Urothelium cell line (cell line): ENCODE results near the gene PRMT5.

Experiments
- DNase-seq: peaks from one replicate; pipeline ENCODE4 v3.0.0; 2011; ENCODE audit warnings: low spot score, mixed read lengths
- FAIRE-seq: peaks from 2 replicates; lab custom pipeline; 2011; peaks lifted over from hg19 to GRCh38; lab: Jason Lieb, UNC

Gene PRMT5

DNA sequence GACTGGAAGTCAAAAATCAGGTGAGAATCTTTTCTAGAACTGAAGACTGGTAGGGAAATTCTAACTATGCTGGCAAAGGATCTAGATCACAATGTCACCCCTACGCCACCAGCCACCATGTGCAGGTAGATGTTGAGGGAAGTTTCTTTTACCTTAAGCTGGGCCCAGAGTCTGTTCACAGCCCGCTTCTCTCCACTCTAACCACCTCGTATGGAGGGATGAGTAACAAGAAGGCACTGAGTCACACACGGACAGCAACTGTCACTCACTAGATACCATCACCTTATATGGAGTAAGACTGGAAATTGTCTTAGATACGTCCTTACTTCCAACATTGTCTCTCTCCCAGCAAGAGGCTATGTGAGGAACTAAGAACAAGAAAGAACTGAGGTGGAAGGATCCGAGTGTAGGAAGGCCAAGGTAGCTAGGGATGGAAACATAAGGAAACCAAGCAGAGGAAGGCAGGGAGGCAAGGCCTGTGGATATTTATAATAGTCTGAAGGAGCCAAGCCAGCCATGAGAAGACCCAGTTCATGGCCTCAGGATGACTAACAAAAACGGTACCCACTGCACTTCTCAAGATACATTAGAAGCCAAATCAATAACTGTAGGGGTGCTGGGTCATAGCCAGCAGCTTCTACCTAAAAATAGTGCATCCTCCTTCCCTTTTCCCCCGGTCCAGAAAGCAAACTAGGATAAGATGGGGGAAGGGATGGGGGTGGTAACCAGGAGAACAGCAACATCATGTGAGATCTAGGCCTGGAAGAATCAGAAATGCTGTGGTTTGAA is 30.7 kb downstream of the PRMT5 start:
- FAIRE-seq (no peak), DNase-seq (no peak)

DNA sequence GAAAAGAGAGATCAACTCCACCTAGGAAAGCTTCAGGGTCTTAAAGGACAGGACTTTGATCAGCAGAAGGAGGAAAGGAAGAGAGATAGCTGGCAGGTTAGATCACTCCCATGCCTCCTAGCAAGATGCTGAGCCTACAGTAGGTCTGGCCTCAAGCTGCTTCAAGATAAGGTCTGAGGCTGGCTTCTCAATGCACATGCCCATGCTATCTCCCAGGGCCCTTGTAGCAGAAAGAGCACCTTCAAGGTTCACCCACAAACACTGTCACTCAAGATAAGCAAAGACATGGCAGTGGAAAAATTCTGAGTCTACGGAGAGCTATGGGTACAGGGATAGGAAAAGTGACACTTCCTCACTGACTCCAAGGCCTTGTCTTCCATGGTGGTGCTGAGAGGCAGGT is 31.8 kb downstream of the PRMT5 start:
- DNase-seq = no peak
- FAIRE-seq = no peak

DNA sequence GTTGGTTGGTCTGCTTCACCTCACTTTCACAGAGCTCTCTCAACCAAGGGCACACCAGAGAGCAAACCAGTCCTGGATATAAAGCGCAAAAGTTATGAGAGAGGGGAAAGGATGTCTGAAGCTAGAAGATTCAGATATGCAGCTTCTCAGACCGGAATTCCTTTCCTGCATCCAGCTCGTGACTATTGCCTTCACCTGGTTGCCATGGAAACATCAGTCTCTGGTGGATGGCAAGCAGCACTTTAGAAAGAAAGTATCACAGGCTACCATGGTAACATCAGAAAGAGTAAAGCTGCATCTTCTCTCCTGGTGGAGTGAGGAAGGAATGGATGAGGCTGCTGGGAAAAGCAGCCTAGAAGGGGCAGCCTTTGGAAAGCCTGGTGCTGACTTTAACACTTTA is 32.4 kb downstream of the PRMT5 start:
- DNase-seq (no peak), FAIRE-seq (no peak)

DNA sequence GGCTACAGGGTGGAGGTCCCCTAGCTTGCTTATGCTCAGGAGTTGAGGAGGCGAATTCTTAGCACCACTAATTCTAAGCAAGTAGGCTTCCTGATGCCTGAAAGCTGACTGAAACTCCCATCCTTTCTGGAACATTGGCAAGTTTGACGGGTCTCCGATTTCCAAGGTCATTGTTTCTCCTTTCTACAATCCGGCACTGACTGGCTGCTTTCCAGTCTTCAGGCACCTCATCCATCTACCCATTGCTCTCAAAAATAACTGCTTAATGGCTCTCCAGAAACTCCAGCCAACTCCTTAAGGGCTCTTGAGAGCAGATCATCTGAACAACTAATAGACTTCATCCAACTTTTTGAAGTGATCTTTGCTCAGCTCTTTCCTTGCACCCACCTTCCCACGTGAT is 32.8 kb downstream of the PRMT5 start:
- FAIRE-seq (no peak), DNase-seq (no peak)

DNA sequence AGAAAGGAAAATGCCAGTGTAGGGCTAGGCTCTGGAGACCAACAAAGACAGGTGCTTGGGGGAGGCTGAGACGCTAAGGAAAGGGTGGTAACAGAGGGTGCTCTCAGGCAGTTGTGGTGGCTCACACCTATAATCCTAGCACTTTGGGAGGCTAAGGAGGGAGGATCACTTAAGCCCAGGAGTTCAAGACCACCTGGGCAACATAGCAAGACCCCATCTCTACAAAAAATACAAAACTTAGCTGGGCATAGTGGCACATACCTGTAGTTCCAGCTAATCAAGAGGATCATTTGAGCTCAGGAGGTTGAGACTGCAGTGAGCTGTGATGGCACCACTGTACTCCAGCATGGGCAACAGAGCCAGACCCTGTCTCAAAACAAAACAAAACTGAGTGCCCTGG is 33.8 kb downstream of the PRMT5 start:
- no peak for DNase-seq
- FAIRE-seq = no peak

DNA sequence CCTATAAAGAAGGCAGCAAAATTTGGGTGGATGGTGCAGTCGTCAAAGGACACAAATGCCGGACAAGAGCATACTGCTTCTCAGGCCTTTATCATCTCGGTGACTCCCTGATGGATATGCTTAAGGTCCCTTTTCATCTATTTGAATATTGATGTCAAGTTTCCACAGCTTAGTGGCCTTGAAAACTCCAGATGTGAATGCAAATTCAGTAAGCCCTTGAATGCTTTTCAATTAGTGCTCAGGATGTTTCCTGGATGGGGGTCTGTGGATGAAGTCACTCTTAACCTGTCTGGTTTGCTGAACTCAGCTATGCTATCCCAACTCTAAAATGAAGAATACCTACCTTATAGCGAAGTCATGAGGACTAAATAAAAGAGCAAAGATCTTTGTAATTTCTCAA is 35.5 kb downstream of the PRMT5 start:
- FAIRE-seq = no peak

DNA sequence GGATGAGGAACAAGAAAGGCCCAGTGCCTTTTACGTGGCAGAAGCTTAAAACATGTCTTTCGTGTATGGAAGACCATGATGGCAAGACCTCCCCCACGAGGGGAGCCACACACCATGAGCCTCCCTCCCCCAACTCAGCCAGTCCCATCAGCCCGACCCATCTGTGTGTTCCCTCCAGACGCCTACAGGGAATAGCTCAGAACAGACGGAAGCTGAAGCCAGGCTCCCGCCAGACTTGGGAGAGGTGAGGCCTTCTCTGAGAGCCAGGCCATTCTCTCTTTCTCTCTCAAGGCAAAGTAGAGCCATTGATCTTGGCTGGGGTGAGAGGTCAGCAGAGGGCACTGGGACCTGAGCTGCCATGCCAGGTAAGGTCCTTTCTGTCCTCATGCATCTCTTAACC is 36.7 kb downstream of the PRMT5 start:
- FAIRE-seq = no peak
- DNase-seq = no peak

More for the DNA sequence above, 35.5 kb downstream of the PRMT5 start:
- DNase-seq = no peak

DNA sequence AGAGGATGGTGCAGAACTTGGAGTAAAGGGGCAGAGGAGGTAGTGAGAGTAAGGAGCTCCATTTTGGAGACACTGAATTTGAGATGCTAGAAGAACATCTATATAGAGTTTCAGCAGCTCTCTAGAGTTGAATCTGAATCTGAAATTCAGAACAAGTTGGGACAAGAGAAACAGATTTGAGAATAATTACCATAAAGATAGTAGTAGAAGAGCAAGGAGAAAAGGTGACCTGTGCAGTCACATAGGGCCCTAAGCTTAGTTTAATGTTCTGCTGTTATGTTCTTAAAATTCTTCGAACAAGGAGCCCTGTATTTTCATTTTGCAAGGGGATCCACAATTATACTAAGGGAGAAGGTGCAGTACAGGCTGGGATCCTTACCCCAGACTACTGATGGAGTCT is 38.8 kb downstream of the PRMT5 start:
- FAIRE-seq = no peak
- DNase-seq = no peak

DNA sequence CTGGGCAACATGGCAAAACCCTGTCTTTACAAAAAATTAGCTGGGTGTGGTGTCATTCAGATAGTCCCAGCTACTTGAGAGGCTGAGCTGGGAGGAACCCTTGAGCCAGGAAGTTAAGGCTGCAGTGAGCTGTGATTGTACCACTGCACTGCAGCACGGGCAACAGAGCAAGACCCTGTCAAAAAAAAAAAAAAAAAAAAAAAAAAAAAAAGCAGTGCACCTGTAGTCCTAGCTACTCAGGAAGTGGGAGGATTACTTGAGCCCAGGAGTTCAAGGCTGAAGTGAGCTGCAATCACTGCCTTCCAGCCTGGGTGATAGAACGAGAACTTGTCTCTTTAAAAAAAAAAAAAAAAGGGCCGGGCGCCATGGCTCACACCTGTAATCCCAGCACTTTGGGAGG is 40.5 kb downstream of the PRMT5 start:
- FAIRE-seq (no peak), DNase-seq (no peak)

DNA sequence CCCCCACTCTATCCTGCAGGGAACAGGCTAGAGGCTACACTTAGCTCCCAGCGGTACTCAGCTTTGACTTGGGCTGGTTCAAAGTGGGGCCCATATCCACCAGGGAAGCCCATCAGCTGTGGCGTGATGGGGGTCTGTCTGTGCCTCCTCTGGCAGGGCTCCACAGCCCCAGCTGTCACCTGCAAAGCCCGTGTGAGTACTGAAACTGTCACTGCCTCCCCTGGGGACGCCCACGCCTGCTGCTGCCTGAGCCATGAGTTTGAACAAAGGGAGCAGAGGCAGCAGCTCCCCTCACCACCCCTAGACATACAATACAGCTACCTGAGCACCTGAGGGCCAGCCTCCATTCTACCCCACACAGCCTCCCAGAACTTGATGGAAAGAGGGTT is 41.2 kb downstream of the PRMT5 start:
- FAIRE-seq (no peak), DNase-seq (no peak)

DNA sequence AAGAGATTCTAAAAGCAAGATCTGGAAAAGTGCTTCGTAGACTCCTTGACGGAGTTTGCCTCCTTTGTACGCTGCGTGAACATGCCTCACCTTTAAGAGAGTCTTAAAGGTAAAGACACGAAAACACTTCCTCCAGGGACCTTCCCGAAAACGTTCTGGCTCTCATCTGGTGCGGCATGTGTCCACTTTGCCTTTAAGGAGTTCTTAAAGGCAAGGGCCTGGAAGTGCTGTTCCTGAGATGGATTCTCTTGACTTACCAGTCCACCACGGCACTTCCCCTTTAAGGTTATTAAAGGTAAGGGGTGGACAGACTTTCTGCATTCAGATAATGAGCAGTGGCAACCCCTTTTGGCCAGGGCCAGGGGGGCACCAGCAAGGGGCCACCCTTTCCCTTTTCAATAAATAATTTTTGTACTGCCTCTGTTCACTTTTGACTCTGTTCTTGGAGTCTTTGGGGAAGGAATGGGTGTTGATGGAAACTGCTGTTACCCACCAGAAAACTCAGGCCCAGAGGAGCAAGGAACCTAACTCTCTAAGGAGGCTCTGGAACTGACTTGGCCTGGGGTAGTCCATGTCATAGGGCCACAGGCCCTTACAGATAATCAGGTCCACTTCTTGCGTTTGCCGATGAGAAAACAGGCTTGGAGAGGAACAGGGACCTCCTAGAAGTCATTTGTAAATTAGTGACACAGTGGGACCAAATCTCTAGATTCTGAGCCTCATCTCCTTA is 41.8 kb downstream of the PRMT5 start:
- DNase-seq (peak; percentile 83), FAIRE-seq (no peak)

DNA sequence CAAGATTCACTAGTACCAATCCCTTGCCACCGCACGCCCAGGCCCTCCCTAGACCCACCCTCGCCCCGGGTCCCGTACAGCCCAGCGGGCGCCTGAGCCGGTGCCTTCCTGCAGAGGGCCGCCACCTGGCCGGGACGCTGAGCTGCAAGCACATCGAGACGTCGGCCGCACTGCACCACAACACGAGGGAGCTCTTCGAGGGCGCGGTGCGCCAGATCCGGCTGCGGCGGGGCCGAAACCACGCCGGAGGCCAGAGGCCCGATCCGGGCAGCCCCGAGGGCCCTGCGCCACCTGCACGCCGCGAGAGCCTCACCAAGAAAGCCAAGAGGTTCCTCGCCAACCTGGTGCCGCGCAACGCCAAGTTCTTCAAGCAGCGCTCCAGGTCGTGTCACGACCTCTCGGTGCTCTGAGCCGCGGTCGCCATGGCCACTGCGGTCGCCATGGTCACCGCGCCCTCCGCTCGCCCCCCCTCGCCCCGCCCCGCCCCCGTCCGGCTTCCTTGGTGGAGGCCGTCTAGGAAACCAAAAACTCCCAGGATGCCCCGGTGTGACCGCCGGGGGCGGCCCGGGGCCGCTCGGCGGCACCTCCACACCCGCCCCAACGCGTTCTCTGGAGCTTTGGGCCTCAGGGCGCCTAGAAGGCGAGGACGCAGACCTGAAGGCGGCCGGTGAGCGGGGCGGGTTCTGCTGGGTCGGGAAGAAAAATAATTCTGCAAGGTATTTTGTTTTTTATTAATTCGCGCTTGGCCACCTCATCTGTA is 42.5 kb downstream of the PRMT5 start:
- DNase-seq (peak; percentile 91), FAIRE-seq (no peak)

DNA sequence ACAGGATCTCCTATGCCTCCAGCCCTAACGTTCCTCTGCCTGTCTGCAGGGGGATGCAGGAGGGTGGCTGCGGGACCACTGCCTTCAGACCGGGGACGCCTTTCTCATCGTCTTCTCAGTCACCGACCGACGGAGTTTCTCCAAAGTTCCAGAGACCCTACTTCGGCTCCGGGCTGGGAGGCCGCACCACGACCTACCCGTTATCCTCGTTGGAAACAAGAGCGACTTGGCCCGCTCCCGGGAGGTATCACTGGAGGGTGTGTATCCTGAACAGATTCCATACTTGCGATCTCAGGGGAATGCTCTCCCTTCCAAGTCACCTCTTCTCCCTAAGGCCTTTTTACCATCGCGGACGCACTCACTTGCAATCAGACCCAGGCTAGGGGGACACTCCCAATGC is 43.2 kb downstream of the PRMT5 start:
- DNase-seq = no peak
- no peak for FAIRE-seq

DNA sequence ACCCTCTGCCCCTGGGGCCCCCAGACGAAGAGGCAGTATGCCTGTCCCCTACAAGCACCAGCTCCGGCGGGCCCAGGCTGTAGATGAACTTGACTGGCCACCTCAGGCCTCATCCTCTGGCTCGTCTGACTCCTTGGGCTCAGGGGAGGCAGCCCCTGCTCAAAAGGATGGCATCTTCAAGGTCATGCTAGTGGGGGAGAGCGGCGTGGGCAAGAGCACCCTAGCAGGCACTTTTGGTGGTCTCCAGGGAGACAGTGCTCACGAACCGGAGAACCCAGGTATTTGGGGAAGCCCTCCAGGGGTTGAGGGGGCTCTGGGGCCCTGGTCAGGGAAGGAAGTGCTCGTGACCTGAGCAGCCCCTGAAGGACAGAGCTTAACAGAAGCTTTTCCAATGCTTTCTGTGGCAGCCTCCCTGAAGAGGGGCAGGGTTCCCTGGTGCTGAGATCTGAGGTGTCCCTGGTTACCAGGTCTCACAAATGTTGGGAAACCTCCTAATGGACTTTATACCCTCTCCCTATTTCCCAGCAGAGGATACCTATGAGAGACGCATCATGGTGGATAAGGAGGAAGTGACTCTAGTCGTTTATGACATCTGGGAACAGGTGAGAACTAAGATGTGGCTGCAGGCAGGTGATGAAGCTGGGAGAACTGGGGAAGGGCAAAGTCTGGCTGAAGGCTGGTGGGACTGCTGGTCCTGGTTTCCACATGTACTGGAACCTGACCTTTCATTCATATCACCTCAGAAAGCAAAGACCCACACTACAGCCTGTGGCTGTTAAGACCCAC is 44.2 kb downstream of the PRMT5 start:
- DNase-seq = no peak
- FAIRE-seq = no peak

DNA sequence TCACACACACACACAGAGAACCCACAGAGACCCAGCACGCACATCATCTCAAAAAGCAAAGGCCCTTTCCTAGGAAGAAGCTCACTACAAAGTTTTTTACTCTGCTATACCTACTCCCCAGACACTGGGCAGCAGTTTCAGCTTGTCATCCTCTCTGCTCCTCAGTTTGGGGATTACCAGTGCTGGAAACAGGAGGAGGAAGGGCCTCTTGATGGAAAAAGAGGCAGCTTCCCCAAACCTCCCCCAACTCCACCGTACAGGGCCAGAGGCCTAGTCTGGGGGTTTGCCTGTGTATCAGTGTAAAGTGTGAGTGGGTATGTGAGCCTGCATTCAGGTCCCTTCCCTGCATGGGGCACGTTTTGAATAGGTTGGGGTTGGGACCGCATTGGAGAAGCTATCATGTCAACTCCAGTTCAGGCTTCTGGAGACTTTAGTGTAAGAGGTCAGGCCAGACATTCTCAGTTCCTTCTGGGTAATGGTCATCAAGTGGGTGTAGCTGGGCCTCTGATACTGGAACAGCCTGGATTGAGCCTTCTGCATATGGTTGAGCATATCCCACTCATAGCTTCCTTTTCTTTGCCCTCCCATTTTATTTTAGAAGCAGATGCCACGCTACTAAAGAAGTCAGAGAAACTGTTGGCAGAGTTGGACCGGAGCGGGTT is 45.0 kb downstream of the PRMT5 start:
- no peak for FAIRE-seq
- DNase-seq = no peak

DNA sequence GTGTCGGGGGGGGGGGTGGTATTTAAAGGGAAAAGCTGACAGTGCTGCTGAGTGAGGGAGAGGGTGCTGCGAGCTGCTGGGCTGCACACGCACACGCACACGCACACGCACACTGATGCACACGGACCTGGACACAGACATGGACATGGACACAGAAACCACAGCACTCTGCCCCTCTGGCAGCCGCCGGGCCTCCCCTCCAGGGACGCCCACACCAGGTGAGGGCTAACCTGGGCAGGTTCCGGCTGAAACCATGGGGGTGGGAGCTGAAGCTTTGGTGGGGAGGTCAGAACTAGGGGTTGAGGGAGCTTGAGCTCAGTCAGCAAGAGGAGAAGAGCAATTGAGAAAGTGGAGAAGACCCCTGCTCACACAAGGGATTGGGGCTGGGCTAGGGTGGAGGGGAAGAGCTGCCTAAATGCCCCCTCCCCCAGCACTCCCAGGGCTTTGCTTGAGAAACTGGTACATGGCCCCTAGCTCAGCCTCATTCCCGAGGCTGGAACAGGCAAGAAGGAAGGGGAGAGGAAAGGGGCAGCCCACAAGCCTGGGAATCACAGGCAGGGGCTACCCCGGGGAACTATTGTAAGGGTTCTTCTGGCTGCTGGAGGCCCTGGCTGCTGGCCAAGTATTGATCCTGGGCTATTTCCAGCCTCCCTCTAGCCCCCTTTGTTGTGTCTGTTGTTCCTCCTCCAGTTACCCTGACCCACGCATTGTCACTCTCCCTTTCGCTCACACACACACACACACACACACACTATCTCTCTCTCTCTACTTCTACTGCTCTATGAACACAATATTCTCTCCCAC is 45.8 kb downstream of the PRMT5 start, which contains the start of gene REM2:
REM2 (plus strand) TSS at position 50 of the 804 bp plus-strand sequence; CDS start at position 116, 66 bp downstream.
- no peak for DNase-seq
- no peak for FAIRE-seq

DNA sequence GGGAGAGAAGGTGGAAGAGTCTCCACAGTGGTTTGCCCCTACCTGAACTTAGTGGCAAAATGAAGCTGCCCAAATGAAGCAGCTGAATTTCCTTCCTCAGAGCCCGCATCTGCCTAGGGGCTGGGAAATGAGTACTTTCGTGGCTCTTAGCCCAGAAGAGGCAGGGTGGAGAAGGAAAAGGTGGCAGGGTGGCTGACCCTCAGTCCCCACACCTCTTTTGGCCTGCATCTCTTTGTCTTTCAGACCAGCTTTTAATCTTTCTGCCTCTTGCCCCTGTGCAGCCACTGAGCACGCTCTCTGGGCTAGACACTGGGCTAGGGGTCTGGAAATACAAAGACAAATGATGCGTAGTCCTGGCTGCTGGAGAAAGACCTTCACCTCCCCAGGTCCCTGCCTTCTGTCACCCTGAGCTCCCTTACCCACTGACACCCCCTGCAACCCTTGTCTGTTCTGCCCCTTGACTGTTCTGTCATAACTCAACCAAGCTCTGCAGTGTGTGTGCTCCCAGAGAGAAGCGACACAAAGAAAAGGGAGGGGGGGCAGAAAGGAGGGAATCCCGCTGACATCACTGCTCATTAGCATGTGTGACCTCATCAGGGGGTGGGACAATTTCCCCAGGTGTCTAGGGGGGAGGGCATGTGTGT is 46.5 kb downstream of the PRMT5 start:
- peak; percentile 51 for DNase-seq

DNA sequence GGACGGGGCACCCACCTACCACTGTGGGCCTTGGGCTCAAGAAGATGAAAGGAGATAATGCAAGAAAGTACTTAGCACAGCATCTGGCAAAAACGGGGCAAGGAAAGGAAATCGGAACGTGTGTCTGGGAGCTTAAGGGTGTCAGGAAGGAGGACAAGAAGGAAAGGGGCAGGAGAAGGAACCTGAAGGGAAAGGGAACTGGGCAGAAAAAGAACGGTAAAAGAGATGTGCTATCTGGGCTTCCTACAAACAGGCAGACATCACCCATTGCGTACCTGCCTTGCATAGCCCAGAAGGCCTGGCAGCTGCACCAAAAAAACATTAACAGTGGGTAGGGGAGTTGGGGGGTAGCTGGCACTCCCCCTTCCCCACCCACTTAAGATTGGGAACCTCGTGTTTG is 47.1 kb downstream of the PRMT5 start:
- DNase-seq (no peak), FAIRE-seq (no peak)

More for the DNA sequence above, 46.5 kb downstream of the PRMT5 start:
- no peak for FAIRE-seq
